Forelimb muscle (tissue), 1 donor: ENCODE results near the gene TIRAP. TPM values are rescaled to one million over a fixed set of nuclear protein-coding genes. Genes with fewer than 3 reads are reported as not detected.
"Not testable (repeated sequence)": the region's sequence is repeated elsewhere in the genome, so short reads cannot be mapped to it uniquely, and the experiment has no call there.

ENCODE experiments used
- DNase-seq: peaks from one replicate; pipeline ENCODE4 v3.0.0-alpha.2; 2013; ENCODE audit warnings: low read depth
- polyA plus RNA-seq: library from polyadenylated mRNA; unstranded; fragments of 120-200 nt; gene quantifications from one replicate; pipeline ENCODE4 v1.2.1, GENCODE V29; 2013; ENCODE audit not compliant: insufficient read length

The TIRAP gene
- polyA plus RNA-seq, 1 donor, result 9.2 TPM

DNA sequence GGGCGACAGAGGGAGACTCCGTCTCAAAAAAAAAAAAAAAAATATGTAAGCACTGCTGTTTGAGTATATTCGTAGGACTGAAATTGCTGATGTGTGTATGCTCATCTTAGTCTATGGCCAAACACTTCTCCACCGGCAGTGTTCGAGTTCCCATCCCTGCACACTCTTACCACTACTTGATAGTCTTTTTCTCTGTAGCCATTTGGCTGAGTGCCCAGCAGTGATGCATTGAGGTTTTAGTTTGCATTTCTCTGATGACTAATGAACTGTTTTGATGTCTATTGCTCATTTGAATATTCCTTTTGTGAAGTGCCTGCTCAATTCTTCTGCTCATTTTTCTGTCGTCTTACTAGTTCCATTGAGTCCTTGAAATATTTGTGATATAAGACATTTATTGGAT is 1.9 kb downstream of the TIRAP start:
- DNase-seq, result no peak

DNA sequence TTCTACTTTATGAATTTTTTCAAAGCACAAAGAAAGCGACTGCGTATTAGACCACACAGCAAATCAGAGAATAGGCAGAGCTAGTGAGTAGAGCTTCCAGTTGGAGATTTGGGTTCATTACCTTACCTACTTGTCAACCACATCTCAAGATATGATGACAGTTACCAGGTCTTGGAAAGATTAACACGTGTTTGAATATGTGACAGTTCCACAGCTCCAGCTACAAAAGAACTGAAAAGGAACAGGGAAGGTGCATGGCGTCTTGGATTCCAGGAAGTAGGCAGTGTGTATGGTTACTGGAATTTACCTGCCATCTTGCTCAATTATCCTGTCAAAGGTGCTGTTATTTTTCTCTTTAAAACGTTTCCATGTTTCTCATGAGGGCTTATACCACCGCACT is 5.3 kb downstream of the TIRAP start:
- DNase-seq, result no peak

DNA sequence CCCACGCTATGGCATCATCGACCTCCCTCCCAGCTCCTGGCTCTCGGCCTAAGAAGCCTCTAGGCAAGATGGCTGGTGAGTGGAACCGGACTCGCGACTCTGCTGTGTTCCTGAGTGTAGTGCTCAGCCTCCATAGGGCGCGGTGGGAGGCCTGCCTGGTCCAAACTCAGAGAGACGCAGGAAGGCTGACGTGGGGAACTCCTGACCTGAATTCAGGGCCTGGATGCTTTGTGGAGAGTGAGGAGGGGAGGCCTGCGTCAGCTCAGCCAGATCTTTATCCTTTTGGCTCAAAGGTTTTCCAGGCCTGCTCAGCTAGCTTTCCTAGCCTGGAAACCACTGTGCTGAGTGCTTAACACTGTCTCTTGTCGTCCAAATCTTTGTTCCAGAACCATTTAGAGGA is 8.0 kb downstream of the TIRAP start:
- no peak for DNase-seq

DNA sequence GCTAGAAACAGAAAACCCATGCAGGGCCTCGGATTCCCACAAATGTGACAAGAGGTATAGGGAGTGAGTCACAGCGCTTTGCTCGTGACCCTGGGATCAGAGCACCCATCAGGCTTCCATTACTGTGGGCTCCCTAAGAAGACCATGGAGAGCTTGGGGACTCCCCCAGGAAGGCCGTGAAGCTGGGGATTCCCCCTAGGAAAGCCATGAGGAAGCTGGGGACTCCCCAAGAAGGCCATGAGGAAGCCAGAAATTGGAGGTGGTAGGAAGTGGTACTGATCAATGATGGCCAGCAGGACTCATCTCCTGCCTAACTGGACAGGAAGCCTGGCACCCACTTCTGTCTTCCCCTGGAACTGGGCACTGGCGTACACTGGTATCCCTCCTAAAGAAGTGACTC is 10.8 kb downstream of the TIRAP start:
- no peak for DNase-seq

DNA sequence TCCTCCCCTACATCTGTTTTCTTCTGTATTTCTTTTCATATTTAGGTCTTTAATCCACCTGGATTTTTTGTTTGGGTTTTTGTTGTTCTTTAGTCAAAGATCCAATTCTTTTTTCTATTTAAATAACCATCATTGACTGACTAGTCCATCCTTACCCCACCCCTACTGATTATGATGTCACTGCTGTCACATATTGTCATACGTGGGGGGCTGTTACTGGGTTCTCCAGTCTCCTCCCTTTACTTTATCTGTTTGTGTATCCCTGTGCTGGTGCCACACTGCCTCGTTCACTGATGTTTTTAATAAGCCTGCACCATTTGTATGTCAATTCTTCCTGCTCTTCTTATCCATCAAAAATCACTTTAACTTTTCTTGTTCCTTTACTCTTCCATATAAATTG is 14.1 kb downstream of the TIRAP start:
- DNase-seq, result no peak

DNA sequence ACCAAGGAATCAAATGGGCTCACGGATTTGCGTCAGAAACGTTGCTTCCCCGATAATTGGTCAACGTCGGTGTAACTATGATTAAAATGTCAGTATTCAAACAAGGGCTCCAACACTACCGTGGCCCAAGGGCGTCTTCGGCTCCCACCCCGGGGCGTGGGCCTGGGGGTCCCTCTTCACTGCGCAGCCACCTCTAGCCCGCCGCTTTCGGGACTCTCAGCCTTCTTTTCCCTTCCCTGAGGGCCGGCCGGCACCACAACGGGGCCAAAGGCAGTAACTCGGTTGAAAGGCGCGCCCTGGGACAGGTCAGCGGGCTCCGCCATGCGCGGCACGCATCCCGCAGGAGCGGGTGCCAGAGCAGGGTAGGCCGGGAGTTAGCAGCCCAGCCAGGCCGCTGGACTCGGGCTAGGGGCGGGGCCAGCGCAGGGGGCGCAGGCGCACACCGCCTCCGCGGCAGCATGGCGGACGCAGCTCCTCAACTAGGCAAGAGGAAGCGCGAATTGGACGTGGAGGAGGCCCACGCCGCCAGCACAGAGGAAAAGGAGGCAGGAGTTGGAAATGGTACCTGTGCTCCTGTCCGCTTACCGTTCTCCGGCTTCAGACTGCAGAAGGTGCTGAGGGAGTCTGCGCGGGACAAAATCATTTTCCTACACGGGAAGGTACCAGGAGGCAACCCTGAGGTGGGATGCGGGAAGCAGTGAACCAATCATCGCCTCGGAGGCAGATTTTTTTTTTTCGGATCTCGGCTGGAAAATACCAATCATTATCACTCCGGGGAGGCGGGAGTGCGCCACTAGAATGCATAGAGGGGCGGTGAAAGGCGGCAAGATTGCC is 20.9 kb downstream of the TIRAP start, which contains the start of gene DCPS:
TSS of gene DCPS (plus strand) at position 438 of the 834 bp plus-strand sequence. CDS start at position 459, 21 bp downstream.
- peak; percentile 70 for DNase-seq

DNA sequence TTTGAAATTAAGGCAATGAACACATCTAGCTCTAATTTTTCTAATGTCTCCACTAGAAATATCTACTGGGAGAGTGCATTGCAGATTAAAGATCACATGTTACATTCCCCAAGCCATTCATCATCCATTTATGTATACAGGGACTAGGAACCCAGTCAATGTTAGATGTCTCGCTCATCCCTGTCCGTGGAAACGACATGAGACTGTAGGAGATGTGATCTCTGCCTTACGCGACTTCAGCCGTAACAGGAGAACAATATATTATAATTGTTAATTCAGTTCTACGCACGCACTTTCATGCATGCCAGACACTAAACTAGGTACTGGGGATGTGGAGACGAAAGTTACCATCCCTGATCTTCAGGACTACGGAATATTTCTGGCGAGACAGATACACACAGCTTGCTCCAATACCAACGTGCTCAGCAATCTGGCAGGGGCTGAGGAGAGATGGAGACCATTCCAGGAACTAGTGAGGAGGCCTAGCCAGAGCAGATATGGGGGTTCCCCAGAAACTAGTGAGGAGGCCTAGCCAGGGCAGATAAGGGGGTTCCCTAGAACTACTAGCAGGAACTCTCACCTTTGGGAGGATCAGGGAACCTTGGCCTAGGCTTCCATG is 21.7 kb downstream of the TIRAP start:
- DNase-seq, result no peak

DNA sequence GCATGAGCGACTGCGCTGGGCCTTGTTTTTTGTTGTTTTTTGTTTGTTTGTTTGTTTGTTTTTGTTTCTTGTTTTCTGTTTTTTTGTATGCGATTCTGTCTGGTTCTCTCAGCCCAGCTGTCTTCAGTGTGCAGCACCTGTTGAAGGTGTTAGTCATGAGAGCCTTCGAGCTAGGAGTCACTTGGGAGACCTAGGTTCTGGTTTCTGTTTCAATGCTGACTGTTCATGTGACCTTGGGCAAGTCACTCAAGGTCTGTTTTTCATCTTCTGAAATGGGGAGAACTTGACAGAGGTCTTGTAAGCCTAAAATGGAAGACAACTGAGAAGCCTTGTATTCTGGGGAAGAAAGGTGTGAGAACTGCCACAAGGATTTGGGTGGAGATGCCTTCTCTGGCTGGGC is 22.8 kb downstream of the TIRAP start:
- DNase-seq, result no peak

DNA sequence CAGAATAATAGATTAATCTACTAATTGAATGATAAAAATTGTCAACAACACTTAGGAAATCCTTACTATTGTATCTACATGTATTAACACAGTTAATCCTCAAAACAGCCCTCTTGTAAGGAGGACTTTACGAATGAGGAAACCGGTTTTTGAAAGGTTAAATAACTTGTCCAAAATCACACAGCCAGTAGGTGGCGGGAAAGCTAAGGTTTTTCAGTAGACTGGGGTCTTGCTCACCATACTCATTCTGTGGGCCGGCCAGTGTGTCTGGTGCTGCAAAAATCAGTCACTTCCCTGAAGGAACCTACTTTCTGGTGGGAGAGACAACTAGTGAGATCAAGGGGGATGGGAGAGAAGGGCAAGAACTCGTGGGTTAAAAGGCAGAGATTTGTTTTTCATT is 24.8 kb downstream of the TIRAP start:
- DNase-seq, result no peak

DNA sequence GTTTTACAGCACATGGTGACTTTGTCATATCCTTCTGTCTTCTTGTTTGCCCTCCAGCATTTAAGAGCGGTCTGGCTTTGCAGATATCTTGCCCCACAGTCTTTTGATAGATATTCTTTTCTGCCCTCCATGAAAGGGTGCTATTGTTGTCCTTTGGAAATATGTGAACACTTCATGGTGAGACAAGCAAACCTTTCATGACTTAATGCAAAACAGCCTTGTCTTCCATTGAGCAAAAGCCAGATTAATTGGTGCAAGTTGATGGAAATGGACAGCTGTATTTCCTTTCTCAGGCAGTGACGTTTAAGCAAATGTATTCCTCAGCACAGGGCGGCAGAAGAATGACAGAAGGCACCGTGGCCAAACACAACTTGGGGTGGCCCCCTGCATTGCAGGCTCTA is 25.4 kb downstream of the TIRAP start:
- no peak for DNase-seq

DNA sequence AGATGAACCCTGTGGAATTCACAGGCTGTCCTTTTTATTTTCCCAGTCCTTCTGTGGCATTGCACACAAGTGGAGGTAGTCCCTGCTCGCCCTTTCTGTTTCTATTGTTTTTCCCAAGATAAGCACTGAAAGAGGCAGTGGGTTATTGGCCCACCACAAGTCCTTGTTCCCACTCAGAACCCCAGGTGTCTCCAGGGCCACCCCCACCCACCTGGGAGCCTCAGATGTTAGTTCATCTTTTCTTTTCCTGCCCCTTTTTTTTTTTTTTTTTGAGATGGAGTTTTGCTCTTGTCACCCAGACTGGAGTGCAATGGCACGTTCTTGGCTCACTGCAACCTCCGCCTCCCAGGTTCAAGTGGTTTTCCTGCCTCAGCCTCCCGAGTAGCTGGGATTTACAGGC is 25.9 kb downstream of the TIRAP start:
- not testable (repeated sequence) for DNase-seq

DNA sequence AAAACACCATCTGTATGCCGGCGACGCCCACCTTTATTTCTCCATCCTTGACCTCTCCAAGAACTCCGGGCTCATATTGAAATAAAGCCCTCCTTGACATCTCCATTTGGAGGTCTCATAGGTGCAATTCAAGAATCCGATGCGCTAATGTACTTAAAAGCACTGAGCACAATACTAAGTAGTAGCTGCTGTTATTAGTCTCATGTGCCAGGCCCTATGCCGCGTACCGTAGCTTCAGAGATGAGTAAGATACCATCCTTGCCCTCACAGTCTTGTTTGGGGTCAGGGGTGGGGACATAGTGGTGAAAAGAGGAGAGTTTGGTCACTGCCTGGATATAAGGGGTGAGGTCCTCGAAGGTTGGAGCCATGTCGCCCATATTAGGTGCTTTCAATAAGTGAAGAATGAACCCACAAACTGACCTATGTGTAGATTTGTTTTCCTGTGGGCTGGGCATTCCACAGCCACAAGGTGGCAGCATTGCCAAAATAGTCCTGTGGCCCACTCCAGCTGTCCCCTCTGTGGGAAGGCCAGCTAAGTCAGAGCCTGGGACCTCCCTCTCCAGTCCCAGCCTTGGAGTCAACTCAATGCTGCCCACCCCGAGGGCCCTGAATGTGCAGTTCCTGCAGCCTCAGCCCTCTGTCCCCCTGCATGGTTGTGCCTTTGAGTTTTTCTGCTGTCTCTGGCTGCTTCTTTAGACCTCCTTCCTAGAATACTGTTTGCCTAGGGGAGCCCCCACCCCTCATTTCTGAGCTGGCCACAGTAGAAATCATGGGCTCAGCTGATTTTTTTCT is 27.5 kb downstream of the TIRAP start:
- peak; percentile 62 for DNase-seq

DNA sequence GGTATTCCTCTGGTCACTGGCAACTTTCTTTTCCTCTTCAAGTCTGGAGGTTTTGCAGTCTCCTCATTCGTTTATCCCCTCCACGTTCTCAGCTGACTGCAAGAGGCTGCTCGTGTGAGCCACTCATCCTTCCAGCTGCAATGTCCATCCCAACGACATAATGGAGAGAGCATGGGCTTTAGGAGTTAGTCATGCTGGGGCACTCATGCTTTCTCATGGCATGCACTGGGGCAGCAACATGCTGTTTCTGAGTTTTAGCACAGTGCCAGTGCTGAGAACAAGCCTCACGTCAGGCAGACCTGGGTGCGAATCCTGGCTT is 28.1 kb downstream of the TIRAP start:
- DNase-seq, result no peak

DNA sequence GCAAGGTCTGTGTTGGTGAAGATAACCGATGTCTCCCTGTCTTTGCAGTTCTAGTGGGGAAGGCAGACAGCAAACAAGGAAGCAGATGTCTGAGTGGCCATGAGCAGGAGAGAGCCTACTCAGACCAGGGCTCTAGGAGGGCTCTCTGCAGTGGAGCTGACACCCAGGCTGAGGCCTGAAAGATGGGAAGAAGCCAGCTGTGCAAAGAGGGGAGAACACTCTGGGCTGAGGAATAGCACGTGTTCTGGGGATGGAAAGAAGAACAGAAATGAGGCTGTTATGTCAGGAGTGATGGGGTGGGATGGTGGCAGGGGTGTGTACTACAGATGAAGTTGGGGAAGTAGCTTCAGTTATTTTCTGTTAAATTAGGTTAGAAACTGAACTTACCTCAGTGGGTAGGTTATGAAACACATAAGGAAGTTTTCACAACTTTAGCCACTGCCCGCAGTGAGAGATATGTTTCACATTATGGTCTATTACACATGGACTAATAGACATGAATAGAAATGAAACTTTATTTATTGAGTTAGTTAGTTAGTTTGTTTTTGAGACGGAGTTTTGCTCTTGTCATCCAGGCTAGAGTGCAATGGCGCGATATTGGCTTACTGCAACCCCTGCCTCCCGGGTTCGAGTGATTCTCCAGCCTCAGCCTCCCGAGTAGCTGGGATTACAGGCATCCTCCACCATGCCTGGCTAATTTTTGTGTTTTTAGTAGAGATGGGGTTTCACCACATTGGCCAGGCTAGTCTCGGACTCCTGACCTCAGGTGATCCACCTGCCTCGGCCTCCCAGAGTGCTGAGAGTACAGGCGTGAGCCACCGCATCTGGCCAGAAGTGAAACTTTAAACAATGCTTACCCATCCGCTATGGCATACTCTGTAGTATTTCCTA is 28.8 kb downstream of the TIRAP start:
- no peak for DNase-seq

DNA sequence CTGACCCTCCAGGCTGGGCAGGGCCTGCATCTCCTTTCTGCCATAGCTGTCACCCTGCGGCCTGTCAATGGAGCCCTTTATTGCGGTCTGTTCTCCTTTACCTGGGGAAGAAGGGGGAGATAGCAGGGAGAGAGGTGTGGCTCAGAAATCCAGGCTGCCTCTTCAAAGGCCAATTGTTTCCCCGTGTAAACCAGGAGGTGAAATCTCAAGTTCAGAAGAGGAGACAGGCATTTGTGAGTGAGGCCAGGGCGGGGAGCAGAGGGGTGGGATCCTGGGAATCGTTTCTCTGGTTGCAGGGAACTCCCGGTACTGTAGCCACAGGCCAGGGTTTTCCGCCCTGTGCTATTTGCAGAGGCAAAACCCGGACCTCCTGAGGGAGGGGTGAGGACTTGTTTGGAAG is 30.1 kb downstream of the TIRAP start:
- DNase-seq, result no peak

DNA sequence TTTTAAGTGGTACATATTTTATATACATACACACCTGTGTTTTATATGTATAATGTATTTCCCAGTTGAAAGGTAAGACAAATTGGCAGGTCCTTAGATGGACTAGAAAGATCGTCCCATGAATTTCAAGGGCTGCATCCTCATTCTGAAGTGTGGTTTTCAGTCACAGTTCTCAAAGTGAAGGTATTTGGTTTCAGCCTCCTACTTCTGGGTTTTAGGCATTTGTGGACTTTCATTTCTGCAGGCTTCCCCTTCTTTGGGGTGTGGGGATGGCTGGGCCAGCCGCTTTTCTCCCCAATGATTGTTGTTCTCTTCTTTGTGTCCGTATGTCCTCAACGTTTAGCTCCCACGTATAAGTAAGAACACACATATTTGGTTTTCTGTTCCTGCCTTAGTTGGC is 30.9 kb downstream of the TIRAP start:
- no peak for DNase-seq

DNA sequence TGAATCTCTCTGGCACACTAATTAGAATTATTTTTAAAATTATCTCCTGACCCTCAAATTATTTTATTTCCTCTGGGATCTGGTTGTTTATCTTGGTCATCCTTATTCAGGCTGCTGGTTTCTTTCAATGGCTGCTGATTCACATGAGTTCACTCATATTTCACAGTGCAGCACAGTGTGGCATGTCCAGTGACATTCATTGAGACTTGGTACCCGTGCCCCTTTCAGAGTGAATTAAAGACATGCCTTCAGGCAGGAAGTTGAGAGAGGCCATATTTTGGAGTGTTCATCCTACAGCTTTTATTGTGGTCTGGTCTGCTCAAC is 34.5 kb downstream of the TIRAP start:
- DNase-seq, result no peak

DNA sequence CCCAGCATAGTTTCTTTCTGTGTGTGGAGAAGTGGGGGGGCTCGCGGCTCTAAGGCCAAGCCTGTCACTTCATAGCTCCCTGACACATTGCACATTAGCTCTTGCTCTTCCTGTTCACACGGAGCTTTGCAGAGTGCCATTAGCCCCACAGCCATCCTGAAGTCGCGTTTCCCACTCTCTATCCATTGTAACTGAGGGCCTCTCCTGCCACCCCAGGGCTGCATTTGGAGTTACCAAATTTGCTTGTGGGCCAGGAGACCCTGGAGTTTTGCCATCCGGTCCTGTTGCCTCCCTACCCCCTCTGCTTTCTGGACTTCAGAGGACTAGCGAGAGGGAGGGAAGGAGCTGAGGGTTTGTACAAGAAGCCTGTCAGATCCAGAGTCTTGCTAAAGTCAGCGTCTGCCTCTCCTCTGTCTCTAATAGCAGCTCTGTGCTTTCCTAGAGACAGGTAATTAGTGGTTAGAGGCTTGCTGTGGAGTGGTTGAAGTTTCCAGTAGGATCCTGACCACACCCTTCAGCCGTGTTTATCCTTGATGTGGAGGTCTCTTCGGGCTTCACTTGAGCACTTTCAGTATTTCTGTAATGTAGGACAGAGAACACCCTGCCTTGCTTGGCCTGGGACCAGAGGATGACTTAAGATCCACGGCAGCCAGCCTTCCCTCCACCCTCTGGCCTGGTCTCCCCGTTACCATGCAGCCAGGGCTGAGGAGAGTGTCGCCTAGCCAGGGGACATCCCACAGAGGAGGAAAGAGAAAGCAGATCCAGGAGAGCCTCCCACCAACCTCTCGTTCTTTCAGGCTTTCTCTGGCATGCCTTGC is 35.1 kb downstream of the TIRAP start:
- DNase-seq, result peak; percentile 67

DNA sequence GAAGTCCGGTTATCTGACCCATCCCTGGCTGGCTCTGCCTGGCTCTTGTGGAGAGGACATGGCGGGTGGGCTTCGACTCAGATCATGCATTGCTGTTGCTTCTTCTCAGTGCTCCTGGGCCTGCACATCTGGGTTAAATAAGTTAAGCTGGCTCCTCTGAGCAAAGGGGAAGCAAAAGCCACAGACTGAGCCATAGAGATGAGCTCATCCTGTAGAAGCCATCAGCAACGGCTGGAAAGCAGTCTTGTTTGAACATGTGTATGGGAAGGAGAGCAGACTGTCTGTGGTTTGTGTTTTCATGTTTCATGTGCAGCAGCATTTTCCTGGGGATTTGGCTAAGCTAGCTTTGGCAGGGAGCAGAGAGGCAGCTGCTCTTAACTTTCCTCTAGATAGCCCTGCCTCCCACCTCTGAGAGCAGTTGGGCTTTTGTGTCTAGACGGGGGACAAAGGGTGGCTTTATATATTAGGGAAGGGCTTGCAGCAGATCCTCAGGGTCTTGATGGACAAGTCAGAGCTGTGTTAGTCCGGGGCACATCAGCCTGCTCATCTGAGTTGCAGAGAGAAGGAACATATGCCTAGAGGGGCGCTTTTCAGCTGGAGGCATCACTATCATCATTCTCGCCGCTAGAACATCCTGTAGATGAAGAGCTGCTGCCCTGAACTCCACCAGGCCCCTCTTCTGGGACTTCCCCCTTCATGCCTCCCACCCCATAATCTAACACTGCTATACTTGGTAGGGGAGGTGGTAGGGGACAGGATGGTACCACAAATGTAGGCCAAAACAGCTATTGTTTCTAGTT is 35.9 kb downstream of the TIRAP start:
- peak; percentile 96 for DNase-seq

DNA sequence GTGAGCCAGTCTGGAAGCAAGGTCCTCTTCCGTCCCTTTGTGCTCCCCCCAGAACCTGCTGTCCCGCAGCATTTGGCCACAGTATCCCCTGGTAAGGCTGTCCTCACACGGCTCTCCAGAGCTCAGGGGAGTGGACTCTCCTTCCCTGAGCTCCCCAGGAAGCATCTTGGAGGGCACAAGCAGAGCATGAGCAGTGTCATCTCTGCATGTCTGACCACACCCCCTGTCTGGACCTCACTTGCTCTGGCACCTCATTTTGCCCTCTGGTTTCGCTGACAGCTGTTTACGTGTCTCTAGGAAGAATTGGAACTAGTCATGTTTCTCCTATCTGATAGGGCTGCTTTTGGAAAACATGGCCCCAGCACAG is 36.5 kb downstream of the TIRAP start:
- DNase-seq, result no peak
